MM.1S (cell line): Measurements from ENCODE around the gene HEPACAM2.

Source experiments
- EZH2phosphoT487 ChIP-seq: fragments of 300-600 bp; sonication (generic); IDR thresholded peaks from 2 replicates; pipeline ENCODE4 v1.6.1; 2018; ENCODE audit warnings: antibody characterized with exemption, low read length
- TF ChIP-seq, protein P1 (sequence below): fragments of 300-600 bp; sonication (generic); IDR thresholded peaks from 2 replicates; pipeline ENCODE4 v1.5.1; 2016; ENCODE audit warnings: antibody characterized with exemption, low read length, mixed read lengths

DNA sequence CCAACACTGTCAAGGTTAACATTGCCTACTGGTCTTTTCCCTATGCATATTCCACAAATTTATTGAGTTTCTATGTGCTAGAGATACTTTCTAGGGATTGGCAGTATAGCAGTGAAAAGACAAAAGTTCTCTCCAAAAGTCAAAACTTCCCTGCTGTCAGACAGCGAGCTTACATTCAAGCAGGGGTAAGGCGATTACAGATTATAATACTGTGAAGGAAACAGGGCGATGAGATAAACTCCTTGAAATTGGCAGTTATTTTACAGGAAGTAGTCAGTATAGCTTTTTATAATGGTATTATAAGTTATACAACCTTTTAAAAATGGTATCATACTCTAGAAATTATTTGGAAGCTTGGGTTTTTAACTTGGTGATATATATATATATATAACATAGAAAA, 15.8 kb upstream of the HEPACAM2 start:
- TF ChIP-seq, protein P1, sequence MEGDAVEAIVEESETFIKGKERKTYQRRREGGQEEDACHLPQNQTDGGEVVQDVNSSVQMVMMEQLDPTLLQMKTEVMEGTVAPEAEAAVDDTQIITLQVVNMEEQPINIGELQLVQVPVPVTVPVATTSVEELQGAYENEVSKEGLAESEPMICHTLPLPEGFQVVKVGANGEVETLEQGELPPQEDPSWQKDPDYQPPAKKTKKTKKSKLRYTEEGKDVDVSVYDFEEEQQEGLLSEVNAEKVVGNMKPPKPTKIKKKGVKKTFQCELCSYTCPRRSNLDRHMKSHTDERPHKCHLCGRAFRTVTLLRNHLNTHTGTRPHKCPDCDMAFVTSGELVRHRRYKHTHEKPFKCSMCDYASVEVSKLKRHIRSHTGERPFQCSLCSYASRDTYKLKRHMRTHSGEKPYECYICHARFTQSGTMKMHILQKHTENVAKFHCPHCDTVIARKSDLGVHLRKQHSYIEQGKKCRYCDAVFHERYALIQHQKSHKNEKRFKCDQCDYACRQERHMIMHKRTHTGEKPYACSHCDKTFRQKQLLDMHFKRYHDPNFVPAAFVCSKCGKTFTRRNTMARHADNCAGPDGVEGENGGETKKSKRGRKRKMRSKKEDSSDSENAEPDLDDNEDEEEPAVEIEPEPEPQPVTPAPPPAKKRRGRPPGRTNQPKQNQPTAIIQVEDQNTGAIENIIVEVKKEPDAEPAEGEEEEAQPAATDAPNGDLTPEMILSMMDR: no peak
- TF ChIP-seq EZH2phosphoT487: no peak
